ENCODE measurements around the gene TTLL10. TPM values are rescaled to one million over a fixed set of nuclear protein-coding genes. Genes with fewer than 3 reads are reported as not detected.

The TTLL10 gene
- total RNA-seq, 1 donor from 2014 or later: not detected

- H3K36me3 ChIP-seq: no peaks in the 10 kb centered on the region
- intact Hi-C loops (cut with DNase I): no loop called here
- DNase-seq: no peak
- ATAC-seq: no peak
- H3K27ac ChIP-seq: no peak overlapping the region
- peaks cover 6% of the 10 kb centered on the region for H3K4me1 ChIP-seq
- no peak overlapping the region for H3K4me3 ChIP-seq
- H3K9me3 ChIP-seq: no peaks in the 10 kb centered on the region
- no peak for TF ChIP-seq CTCF (IDR thresholded peaks at IDR 0.05)
- peaks cover 29% of the 10 kb centered on the region for H3K27me3 ChIP-seq
These were observed 30.8 kb downstream of the TTLL10 start for GRCh38 chr1:1204425-1204920.

GRCh38 chr1:1204998-1205768 lies 31.5 kb downstream of the TTLL10 start:
- no peak for DNase-seq
- H3K27me3 ChIP-seq: peaks cover 29% of the 10 kb centered on the region
- H3K9me3 ChIP-seq: no peaks in the 10 kb centered on the region
- H3K36me3 ChIP-seq: no peaks in the 10 kb centered on the region
- peaks cover 6% of the 10 kb centered on the region for H3K4me1 ChIP-seq
- no peak for ATAC-seq
- no peak overlapping the region for H3K27ac ChIP-seq
- no peak overlapping the region for H3K4me3 ChIP-seq
- intact Hi-C loops (cut with DNase I): no loop called here
- no peak for TF ChIP-seq CTCF (IDR thresholded peaks at IDR 0.05)

- no peak for TF ChIP-seq CTCF (IDR thresholded peaks at IDR 0.05)
- Histone ChIP-seq H3K4me1 (peaks cover 6% of the 10 kb centered on the region), H3K9me3 (no peaks in the 10 kb centered on the region), H3K36me3 (no peaks in the 10 kb centered on the region), H3K4me3 (peak overlapping the region; percentile 36), H3K27ac (no peak overlapping the region), H3K27me3 (peaks cover 29% of the 10 kb centered on the region)
- DNase-seq (no peak), ATAC-seq (no peak)
- intact Hi-C loops (cut with DNase I): no loop called here
These were observed 32.2 kb downstream of the TTLL10 start for GRCh38 chr1:1205769-1206375.

GRCh38 chr1:1206376-1206965 lies 32.8 kb downstream of the TTLL10 start, which contains the start of gene TNFRSF18:
Gene TNFRSF18 (minus strand): TSS chr1:1206592. CDS start chr1:1206571, 21 bp downstream.
- peaks cover 29% of the 10 kb centered on the region for H3K27me3 ChIP-seq
- no peak within 1 kb of the TSS for H3K27ac ChIP-seq

More at GRCh38 chr1:1206376-1206965, 32.8 kb downstream of the TTLL10 start, which contains the start of gene TNFRSF18:
- intact Hi-C loops (cut with DNase I): no loop called here
- ATAC-seq: peak; percentile 60
- Histone ChIP-seq H3K4me3 (peak within 1 kb of the TSS; percentile 36), H3K36me3 (no peaks in the 10 kb centered on the region), H3K4me1 (peaks cover 6% of the 10 kb centered on the region), H3K9me3 (no peaks in the 10 kb centered on the region)
- no peak for TF ChIP-seq CTCF (IDR thresholded peaks at IDR 0.05)
- no peak for DNase-seq
